ENCODE results near the gene NCS1.

Gene NCS1

GRCh38 chr9:130239741-130240241, 67.6 kb downstream of the NCS1 start:
- H3K9me3 ChIP-seq = no peaks in the 10 kb centered on the region
- no peak overlapping the region for H3K27ac ChIP-seq
- H3K36me3 ChIP-seq = peaks cover 0 to 3% (median 2%) of the 10 kb centered on the region in 3 donors
- H3K4me1 ChIP-seq = peaks cover 0 to 28% (median 20%) of the 10 kb centered on the region in 4 donors
- no peak for DNase-seq
- H3K4me3 ChIP-seq = no peak overlapping the region
- intact Hi-C loops (cut with DNase I; ENCODE audit: low total_unique reads) = loop anchor here (5.0 kb wide), 1 partner anchor 67 kb away; the partner anchor contains the start of gene NCS1
- TF ChIP-seq, protein P1, sequence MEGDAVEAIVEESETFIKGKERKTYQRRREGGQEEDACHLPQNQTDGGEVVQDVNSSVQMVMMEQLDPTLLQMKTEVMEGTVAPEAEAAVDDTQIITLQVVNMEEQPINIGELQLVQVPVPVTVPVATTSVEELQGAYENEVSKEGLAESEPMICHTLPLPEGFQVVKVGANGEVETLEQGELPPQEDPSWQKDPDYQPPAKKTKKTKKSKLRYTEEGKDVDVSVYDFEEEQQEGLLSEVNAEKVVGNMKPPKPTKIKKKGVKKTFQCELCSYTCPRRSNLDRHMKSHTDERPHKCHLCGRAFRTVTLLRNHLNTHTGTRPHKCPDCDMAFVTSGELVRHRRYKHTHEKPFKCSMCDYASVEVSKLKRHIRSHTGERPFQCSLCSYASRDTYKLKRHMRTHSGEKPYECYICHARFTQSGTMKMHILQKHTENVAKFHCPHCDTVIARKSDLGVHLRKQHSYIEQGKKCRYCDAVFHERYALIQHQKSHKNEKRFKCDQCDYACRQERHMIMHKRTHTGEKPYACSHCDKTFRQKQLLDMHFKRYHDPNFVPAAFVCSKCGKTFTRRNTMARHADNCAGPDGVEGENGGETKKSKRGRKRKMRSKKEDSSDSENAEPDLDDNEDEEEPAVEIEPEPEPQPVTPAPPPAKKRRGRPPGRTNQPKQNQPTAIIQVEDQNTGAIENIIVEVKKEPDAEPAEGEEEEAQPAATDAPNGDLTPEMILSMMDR (IDR thresholded peaks at IDR 0.05) = no peak
- H3K27me3 ChIP-seq = peaks cover 0 to 6% of the 10 kb centered on the region in 2 donors

- Histone ChIP-seq H3K4me1 (peaks cover 0 to 22% (median 14%) of the 10 kb centered on the region in 4 donors), H3K9me3 (no peaks in the 10 kb centered on the region), H3K27ac (no peak overlapping the region), H3K27me3 (peaks cover 0 to 6% of the 10 kb centered on the region in 2 donors), H3K4me3 (no peak overlapping the region), H3K36me3 (no peaks in the 10 kb centered on the region)
- TF ChIP-seq, protein P1 (IDR thresholded peaks at IDR 0.05) = no peak
- intact Hi-C loops (cut with DNase I; ENCODE audit: low total_unique reads) = no loop called here
- peak in 1 of 2 donors; percentile 75 for DNase-seq
These were observed 68.4 kb downstream of the NCS1 start for GRCh38 chr9:130240410-130241197.

- intact Hi-C loops (cut with DNase I; ENCODE audit: low total_unique reads) = no loop called here
These were observed 69.0 kb downstream of the NCS1 start for GRCh38 chr9:130241198-130241535.

GRCh38 chr9:130242270-130243014, 70.2 kb downstream of the NCS1 start:
- H3K4me3 ChIP-seq = no peak overlapping the region
- DNase-seq = peak in 1 of 2 donors; percentile 9
- H3K27me3 ChIP-seq = peaks cover 0 to 6% of the 10 kb centered on the region in 2 donors
- intact Hi-C loops (cut with DNase I; ENCODE audit: low total_unique reads) = no loop called here
- H3K36me3 ChIP-seq = no peaks in the 10 kb centered on the region
- TF ChIP-seq, protein P1 (IDR thresholded peaks at IDR 0.05) = no peak
- H3K9me3 ChIP-seq = no peaks in the 10 kb centered on the region
- H3K4me1 ChIP-seq = peaks cover 0 to 15% (median 8%) of the 10 kb centered on the region in 4 donors
- no peak overlapping the region for H3K27ac ChIP-seq

More at GRCh38 chr9:130241198-130241535, 69.0 kb downstream of the NCS1 start:
- H3K27ac ChIP-seq = no peak overlapping the region
- no peaks in the 10 kb centered on the region for H3K9me3 ChIP-seq
- H3K36me3 ChIP-seq = no peaks in the 10 kb centered on the region
- H3K27me3 ChIP-seq = peaks cover 0 to 6% of the 10 kb centered on the region in 2 donors
- H3K4me1 ChIP-seq = peaks cover 0 to 16% (median 10%) of the 10 kb centered on the region in 4 donors
- no peak overlapping the region for H3K4me3 ChIP-seq
- TF ChIP-seq, protein P1 (IDR thresholded peaks at IDR 0.05) = no peak
- no peak for DNase-seq

- TF ChIP-seq, protein P1 (IDR thresholded peaks at IDR 0.05) = peak; percentile 88 to 94
These were observed 71.0 kb downstream of the NCS1 start for GRCh38 chr9:130243015-130243881.

More at GRCh38 chr9:130243015-130243881, 71.0 kb downstream of the NCS1 start:
- peaks cover 0 to 15% (median 8%) of the 10 kb centered on the region in 4 donors for H3K4me1 ChIP-seq
- no peaks in the 10 kb centered on the region for H3K36me3 ChIP-seq
- H3K27ac ChIP-seq = no peak overlapping the region
- H3K4me3 ChIP-seq = peak overlapping the region in 1 of 2 donors; percentile 24
- peak; percentile 79 to 81 for DNase-seq
- peaks cover 0 to 6% of the 10 kb centered on the region in 2 donors for H3K27me3 ChIP-seq
- intact Hi-C loops (cut with DNase I; ENCODE audit: low total_unique reads) = no loop called here
- no peaks in the 10 kb centered on the region for H3K9me3 ChIP-seq

All from tibial artery (tissue), 4 donors.